Loucy (cell line): ENCODE results near the gene PIGR.

ENCODE experiments used
- CTCF ChIP-seq: fragments of 200-600 bp; sonication (generic); conservative IDR thresholded peaks from 2 replicates; pipeline ENCODE4 v1.5.1; 2014; ENCODE audit warnings: mild to moderate bottlenecking, antibody characterized with exemption, low read length
- EZH2phosphoT487 ChIP-seq: fragments of 200-600 bp; IDR thresholded peaks from 2 replicates; pipeline ENCODE4 v1.6.1; 2018; ENCODE audit warnings: antibody characterized with exemption, mild to moderate bottlenecking, moderate library complexity, borderline replicate concordance

- no peak for TF ChIP-seq CTCF
- TF ChIP-seq EZH2phosphoT487, result no peak
Measured at GRCh38 chr1:206885341-206886060, 60.8 kb downstream of the PIGR start.
